ENCODE results near the gene ALOX15.

- TF ChIP-seq YY1 (IDR thresholded peaks at IDR 0.05; ENCODE audit: insufficient read depth, insufficient read length) = no peak
- TF ChIP-seq SUZ12 (IDR thresholded peaks at IDR 0.05; ENCODE audit: extremely low read depth, insufficient read depth, insufficient read length) = no peak
Measured at GRCh38 chr17:4648741-4649140, 7.3 kb upstream of the ALOX15 start.
